HG02870 (cell line): Measurements from ENCODE around the gene TMEM256.
"Not testable (repeated sequence)": the region's sequence is repeated elsewhere in the genome, so short reads cannot be mapped to it uniquely, and the experiment has no call there.

ENCODE experiments used
- ATAC-seq: cut with Tn5 transposase; IDR thresholded peaks from one replicate; pipeline ENCODE4 v1.9.1; 2021; ENCODE audit warnings: mild to moderate bottlenecking, moderate library complexity; ENCODE audit not compliant: unreplicated experiment

Gene TMEM256

DNA sequence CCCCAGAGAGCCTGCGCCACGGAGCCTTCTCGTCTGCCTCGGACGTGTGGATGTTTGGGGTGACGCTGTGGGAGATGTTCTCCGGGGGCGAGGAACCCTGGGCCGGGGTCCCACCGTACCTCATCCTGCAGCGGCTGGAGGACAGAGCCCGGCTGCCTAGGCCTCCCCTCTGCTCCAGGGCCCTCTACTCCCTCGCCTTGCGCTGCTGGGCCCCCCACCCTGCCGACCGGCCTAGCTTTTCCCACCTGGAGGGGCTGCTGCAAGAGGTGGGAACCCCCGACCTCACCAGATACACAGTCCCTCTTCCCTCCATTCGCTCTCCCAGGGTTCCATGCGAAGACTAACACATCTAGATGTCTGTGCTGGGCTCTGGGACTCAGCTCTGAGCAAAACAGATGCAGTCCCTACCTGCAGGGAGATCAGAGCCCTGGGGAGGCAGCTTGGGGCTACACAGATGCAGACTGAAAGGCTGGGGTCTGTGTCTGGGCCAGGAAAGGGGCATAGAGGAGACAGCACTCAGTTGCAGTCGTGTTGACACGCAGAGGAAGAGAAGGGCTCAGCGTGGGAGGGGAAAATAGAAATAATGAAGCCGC is 19.3 kb downstream of the TMEM256 start:
- no peak for ATAC-seq

DNA sequence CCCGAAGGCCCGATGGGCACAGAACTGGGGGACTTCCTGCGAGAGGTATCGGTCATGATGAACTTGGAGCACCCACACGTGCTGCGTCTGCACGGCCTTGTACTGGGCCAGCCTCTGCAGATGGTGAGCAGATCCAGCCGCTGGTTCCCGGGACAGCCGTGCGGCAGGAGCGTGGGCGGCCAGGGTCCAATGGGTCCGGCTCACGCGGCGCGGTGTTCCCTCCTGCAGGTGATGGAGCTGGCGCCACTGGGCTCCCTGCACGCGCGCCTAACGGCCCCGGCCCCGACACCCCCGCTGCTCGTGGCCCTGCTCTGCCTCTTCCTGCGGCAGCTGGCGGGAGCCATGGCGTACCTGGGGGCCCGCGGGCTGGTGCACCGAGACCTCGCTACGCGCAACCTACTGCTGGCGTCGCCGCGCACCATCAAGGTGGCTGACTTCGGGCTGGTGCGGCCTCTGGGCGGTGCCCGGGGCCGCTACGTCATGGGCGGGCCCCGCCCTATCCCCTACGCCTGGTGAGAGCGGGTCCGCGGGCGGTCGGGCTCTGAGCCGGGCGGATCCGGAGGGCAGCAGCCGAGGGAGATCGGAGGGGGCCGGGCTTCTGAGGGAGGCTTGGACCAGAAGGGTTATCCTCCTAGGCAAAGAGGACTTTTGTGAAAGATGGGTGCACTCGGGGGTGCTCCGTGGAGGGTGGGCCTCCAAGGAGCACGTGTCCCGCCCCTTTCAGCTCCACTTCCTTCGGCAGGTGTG is 20.0 kb downstream of the TMEM256 start:
- no peak for ATAC-seq

DNA sequence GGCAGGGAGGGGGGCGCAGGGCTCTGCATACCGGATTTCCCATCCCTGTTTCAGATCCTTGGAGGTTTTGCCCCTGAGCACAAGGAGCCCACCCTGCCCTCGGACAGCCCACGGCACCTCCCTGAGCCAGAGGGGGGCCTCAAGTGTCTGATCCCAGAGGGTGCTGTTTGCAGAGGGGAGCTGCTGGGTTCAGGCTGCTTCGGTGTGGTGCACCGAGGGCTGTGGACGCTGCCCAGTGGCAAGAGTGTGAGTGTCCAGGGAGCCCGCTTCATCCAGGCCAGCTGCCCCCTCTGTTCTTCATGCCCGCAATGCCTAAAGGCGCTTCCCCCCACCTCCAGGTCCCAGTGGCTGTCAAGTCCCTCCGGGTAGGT is 20.5 kb downstream of the TMEM256 start:
- ATAC-seq, result no peak

DNA sequence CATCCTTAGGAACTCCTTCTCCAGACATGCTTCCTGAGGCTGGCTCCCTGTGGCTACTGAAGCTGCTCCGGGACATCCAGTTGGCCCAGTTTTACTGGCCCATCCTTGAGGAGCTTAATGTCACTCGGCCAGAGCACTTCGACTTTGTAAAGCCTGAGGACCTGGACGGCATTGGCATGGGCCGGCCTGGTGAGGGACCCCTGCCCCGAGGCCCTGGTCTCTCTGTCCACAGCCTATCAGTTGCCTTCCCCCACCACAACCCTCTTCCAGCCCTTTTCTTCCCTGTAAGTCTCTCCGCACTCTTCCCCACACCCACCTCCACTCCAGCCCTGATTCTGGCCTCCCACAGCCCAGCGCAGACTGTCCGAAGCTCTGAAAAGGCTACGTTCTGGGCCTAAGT is 21.0 kb downstream of the TMEM256 start:
- no peak for ATAC-seq

DNA sequence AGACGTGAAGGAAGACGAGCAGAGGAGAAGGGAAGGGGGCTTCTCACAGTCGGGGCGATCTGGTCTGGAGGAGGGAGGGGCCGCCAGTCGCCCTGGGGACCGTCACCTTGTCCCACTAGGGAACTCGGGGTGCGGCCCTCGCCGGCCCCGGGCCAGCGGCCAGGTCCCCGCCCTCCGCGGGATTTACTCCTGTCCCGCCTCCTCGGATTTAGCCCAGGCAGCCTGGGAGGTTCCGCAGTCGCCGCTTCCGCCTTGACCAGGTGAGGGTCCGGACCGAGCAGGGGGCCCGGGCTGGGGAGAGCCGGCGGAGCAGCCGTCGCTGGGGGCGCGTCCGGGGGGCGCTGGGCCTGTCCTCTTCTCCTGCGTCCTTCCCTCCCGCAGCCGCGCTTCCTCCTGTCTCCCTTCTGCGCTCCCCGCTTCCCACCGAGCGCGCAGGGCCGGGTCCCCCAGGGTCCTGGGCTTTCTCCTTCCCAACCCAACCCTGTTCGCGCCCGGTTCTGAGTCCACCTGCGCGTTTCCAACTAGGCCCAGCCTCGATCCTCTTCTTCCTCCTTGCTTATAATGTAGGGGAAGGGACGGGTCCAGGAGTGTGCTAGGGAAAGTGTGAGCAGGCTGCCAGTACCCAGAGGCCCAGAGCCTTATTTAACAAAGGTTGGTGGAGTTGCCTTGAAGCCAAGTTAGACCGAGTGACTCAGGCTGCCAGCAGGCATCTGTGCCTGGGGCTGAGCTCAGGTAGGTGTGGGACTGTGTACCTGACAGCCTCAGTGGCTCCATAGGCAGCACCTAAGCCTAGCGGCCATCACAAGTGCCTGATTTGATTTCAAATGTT is 22.8 kb downstream of the TMEM256 start, which contains the start of gene TNK1:
Gene TNK1, plus strand, starts transcription at position 235 of the 829 bp plus-strand sequence. CDS start 1,838 bp downstream, outside the sequence.
- ATAC-seq, result no peak

DNA sequence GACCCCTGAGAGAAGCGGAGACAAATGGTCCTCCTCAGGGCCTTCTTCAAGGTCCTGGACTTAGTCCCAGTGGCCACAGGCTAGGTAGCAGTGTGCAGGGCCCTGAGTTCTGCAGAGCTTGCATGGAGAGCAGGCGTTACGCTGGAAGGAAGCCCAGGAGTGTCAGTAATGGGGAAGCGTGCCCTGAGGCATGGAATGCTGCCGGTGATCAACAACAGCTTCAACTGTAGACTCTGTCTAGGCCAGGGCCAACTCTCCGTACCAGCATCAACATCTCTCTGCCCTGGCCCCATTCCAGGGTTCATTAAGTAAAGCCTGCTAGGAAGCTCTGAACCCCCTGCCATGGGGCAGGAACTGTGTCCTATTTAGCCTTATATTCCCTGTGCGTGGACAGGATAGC is 23.6 kb downstream of the TMEM256 start:
- ATAC-seq, result no peak

DNA sequence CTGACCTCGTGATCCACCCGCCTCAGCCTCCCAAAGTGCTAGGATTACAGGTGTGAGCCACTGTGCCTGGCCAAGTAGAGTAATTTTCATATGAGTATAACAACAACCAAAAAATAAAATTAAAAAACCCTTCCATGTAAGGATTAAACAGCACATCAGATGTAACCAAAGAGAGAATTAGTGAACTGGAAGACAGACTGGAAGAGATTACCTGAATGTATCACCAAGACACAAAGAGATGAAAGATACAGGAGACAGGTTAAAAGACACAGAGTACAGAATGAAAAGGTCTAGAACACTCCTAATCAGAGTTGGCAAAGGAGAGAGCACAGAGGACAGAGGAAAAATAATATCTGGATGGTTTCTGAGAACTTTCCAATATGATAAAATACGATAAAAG is 24.8 kb downstream of the TMEM256 start:
- no peak for ATAC-seq

DNA sequence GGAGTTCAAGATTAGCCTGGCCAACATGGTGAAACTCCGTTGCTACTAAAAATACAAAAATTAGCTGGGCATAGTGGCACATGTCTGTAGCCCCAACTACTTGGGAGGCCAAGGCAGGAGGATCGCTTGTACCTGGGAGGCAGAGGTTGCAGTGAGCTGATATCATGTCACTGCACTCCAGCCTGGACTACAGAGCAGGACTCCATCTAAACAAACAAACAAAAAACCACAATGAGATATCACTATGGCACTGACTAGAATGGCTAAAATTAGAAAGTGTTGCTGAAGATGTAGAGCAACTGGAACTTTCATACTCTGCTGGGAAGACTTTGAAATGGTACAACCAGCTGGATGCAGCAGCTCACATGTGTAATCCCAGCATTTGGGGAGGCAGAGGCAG is 29.5 kb downstream of the TMEM256 start:
- ATAC-seq, result no peak

DNA sequence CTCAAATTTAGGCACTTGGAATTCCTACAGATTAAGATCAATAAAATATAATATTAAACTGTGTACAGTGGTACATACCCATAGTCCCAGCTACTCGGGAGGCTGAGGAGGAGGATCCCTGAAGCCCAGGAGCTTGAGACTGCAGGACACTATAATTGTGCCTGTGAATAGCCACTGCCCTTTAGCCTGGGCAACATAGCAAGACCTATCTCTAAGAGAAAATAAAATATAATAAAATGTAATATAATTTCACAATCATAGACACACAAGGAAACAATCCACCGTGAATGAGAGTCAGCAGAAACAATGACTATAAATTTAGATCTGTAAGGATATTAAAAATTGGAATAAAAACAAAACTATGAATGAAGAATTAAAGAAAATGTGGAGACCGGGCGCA is 33.0 kb downstream of the TMEM256 start:
- ATAC-seq, result no peak

DNA sequence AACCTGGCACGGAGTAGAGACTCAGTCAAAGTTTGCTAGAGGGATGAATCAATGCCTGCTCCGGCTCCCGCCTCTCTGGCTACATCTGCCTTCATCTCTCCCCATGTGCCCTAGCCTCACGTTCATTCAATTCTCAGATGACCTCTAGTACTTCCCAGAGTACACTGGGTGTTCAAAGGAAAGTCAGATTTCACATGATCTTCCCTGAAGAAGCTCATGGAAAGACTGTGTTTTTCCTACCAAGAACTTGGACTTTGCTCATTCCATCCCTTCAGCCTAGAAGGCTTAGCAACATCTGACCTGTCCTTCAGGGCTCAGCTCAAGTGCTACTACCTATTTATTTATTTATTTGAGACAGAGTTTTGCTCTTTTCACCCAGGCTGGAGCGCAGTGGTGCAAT is 34.1 kb downstream of the TMEM256 start:
- no peak for ATAC-seq

DNA sequence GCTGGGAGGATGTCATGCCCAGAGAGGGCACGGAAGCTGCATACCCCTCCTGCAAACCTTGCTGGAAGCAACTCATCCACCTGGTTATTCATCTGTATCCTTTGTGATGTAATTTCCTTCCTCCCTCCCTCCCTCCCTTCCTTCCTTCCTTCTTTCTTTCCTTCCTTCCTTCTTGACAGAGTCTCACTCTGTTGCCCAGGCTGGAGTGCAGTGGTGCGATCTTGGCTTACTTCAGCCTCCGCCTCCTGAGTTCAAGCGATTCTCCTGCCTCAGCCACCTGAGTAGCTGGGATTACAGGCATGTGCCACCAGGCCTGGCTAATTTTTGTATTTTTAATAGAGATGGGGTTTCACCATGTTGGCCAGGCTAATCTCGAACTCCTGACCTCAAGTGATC is 35.3 kb downstream of the TMEM256 start:
- not testable (repeated sequence) for ATAC-seq

DNA sequence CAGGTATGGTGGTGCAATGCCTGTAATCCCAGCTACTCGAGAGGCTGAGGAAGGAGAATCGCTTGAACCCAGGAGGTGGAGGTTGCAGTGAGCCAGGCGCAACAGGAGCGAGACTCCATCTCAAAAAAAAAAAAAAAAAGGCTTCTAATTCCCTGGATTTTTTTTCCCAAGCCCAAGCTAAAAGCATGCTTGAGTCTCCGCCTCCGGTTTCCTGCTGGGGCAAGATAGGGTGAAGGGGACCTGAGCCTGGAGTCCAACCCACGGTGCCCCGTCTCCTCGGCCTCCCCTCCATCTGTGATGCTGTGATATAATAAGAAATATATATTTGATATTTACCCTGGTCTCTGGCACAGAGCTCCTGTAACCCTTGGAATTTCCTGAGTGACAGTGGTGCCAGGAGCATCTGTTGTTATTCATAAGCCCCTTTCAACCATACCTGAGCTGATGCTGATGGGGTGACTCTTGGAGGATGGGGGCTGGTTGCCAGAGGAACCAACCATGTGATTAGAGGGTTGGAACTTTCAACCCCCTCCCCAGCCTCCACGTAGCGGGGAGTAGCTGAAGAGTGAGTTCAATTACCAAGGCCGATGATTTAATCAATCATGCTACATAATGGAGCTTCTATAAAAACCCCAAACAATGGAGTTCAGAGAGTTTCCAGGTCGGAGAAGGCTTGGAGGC is 35.8 kb downstream of the TMEM256 start:
- ATAC-seq, result no peak

DNA sequence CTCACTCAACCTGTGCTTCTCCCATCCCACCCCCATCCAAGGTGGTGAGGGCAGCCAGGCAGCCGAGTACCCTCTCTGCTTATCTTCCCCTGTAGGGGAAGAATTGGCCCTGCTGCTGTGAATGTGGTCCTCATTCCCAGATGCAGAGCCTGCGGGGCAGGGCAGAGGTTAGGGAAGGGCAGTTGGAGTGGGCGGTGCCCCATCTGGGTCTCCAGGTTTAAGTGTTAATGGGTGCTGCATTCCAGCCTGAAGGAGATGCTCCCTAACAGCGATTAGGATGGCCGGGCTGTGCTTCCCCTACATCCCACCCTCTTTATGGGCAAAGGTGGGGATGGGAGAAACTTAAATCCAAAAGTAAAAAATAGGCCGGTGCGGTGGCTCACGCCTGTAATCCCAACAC is 36.8 kb downstream of the TMEM256 start:
- ATAC-seq, result no peak

DNA sequence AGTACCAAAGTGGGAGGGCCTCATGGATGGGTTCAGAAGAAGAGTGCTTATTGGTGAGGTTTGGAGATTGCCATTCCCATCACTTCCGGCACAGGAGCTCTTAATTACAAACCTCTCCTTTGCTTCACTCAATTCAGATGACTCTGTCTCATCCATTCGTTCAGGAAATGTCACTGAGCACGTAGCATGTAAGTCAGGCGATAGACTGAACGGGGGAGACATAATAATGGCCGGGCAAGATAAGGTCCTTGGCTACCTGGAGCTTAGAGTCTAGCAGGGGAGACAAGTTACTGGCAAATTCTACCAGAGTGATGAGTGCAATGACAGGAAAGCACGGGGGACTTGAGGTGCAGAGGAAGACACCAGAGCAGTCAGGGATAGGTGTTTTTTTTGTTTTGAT is 37.9 kb downstream of the TMEM256 start:
- ATAC-seq, result not testable (repeated sequence)

DNA sequence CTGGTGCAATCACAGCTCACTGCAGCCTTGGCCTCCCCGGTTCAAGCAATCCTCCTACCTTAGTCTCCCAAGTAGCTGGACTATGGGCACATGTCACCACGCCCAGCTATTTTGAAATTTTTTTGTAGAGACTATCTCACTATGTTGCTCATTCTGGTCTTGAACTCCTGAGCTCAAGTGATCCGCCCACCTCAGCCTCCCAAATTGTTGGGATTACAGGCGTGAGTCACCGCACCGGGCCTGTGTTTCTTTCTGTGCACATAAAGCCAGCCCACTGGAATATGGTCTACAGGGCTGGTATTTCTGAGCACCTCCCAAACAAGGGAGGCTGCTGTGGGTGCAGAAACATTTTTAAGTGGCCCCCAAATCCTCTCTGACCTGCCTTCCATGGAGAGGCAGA is 40.6 kb downstream of the TMEM256 start:
- ATAC-seq, result no peak

DNA sequence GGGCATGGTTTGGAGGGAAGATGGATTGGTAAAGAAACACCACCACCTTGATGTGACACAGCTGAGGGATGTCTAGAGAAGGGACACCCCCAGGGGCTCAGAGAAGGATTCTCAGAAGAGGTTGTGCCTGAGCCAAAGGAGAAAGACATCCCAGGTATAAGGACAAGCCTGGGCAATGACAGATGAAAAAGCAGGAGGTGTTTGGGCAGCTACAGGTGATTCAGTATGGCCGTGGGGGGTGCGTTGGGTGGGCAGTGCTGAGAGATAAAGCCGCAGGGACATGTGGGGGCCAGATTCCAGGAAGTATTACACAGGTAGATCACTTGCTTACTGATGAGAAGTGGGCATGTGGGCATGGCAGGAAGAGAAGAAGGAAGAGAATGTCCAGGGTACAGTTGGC is 42.0 kb downstream of the TMEM256 start:
- no peak for ATAC-seq

DNA sequence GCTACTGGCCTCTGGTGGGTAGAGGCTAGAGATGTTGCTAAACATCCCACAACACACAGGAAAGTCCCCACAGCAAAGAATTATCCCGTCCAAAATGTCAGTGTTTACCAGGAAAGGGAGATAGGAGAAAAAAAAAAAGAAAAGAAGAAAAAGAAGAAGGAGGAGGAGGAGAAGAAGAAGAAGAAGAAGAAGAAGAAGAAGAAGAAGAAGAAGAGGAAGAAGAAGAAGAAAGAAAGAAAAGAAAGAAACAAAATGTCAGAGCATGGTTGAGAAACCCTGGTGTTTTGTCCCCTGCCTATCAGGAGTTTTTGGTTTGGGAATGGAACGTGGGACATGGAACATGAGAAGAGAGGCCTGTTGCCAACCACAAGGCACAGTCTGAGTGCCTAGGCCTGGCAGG is 46.5 kb downstream of the TMEM256 start:
- no peak for ATAC-seq

DNA sequence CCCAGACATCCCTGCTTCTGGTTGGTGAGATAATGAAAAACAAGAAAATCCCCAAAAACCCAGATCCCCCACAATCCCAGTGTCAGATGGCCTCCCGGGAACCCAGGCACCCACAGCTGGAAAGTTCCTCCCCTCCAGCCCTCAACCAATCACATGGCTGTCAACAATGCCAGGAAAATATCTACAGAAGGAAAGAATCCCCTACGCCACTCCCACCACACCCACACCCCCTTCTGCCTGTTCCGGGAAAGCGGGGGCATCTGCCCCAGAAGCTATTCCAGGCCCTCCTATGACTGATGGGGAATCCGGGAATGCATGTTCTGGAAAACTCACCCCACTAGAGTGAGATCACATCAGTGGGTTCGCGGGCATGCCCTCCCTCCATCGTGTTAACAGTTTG is 47.1 kb downstream of the TMEM256 start:
- no peak for ATAC-seq

DNA sequence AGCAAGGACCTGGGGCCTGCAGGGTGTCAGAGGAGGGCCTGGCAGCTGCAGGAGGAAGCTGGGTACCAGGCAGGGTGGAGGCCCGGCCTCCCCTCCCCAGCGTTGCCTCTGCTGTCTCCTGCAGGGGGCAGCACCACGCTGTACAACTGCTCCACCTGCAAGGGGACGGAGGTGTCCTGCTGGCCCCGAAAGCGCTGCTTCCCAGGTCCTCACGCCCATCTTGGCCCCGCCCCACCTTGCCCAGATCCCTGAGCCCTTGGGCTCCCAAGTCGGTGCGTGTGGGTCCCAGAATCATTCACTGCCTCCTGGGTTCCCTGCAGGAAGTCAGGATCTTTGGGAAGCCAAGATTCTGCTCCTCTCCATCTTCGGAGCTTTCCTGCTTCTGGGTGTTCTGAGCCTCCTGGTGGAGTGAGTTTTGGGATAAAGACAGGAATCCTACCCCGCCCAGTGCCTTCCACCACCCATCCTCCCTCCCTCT is 47.8 kb downstream of the TMEM256 start:
- ATAC-seq, result no peak

DNA sequence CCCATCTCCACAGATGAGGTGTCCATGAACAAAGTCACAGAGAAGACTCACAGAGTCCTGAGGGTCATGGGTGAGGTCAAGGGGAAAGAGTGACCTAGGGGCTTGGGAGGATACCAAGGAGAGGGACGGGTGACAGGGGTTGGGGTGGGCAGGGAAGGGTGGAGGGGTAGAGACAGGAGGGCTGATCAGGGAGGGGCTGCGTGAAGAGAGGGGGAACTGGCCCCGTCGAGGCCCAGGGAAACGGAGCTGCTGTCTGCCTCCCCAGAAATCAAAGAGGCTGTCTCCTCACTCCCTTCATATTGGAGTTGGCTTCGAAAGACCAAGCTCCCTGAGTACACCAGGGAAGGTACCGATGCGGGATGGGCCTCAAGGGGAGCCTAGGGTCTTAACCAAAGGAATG is 48.3 kb downstream of the TMEM256 start:
- ATAC-seq, result no peak

DNA sequence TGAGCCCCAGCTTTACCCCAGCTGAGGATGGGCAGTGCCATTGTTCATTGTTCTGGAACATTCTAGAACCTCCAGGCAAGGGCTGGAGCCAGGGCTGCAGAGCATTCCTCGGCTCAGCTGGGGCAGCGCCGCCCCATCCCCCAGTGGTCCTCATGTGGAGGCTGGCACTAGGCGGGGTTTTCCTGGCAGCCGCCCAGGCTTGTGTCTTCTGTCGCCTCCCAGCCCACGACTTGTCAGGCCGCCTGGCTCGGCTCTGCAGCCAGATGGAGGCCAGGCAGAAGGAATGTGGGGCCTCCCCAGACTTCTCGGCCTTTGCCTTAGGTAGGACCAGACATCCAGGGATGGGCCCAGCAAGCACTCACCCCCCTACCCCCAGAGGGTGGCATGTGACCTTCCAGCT is 48.8 kb downstream of the TMEM256 start, which contains the start of gene TMEM95:
Gene TMEM95, plus strand, starts transcription at position 104 of the 400 bp plus-strand sequence. Its CDS starts 49 bp downstream, at position 153.
- ATAC-seq, result no peak
